OCI-LY3 (cell line): ENCODE data around the gene ALDH3B2.

ENCODE experiments used
- H2AFZ ChIP-seq: fragments of 200-600, 300-600 bp; shearing (Covaris generic); 2 replicates; pipeline ENCODE4 v1.6.0; 2014; ENCODE audit warnings: antibody characterized with exemption, low read depth, low read length
- H3K27ac ChIP-seq: fragments of 200-600, 300-600 bp; sonication (generic); 2 replicates; pipeline ENCODE4 v1.5.1; 2014; ENCODE audit warnings: mild to moderate bottlenecking, low read length, moderate library complexity, mixed read lengths
- H3K27me3 ChIP-seq: fragments of 200-600, 300-600 bp; sonication (generic); 2 replicates; pipeline ENCODE4 v1.6.1; 2014; ENCODE audit warnings: low read depth, low read length, mixed read lengths
- H3K36me3 ChIP-seq: fragments of 200-600, 300-600 bp; sonication (generic); replicated peaks from 2 replicates; pipeline ENCODE3; 2014; ENCODE audit warnings: low read depth, low read length, mixed read lengths
- H3K4me1 ChIP-seq: fragments of 300-600, 200-600 bp; sonication (generic); 2 replicates; pipeline ENCODE4 v1.6.1; 2014; ENCODE audit warnings: low read length, mixed read lengths
- H3K4me2 ChIP-seq: fragments of 200-600, 300-600 bp; sonication (generic); 2 replicates; pipeline ENCODE4 v1.6.1; 2014; ENCODE audit warnings: low read length, mixed read lengths
- H3K4me3 ChIP-seq: fragments of 300-600, 200-600 bp; sonication (generic); 2 replicates; pipeline ENCODE4 v1.5.1; 2014; ENCODE audit warnings: antibody characterized with exemption, mild to moderate bottlenecking, low read length, moderate library complexity
- H3K79me2 ChIP-seq: fragments of 300-600, 200-600 bp; shearing (Covaris generic); 2 replicates; pipeline ENCODE4 v1.6.1; 2014; ENCODE audit warnings: mild to moderate bottlenecking, low read length, mixed read lengths
- H3K9ac ChIP-seq: fragments of 300-600, 200-600 bp; shearing (Covaris generic); 2 replicates; pipeline ENCODE4 v1.6.0; 2014; ENCODE audit warnings: mild to moderate bottlenecking, low read length, moderate library complexity
- H3K9me3 ChIP-seq: fragments of 200-600, 300-600 bp; shearing (Covaris generic); 2 replicates; pipeline ENCODE4 v1.6.1; 2014; ENCODE audit warnings: low read length, mixed read lengths; ENCODE audit not compliant: insufficient read depth
- H4K20me1 ChIP-seq: fragments of 200-600, 300-600 bp; sonication (generic); 2 replicates; pipeline ENCODE4 v1.6.1; 2016; ENCODE audit warnings: low read length, mixed read lengths; ENCODE audit not compliant: insufficient read depth
- EZH2phosphoT487 ChIP-seq: fragments of 200-600 bp; shearing (Covaris generic); IDR thresholded peaks from 2 replicates; pipeline ENCODE4 v1.6.1; 2018; ENCODE audit warnings: antibody characterized with exemption, mixed run types, low read depth
- TF ChIP-seq, protein P1 (sequence below): fragments of 200-600, 300-600 bp; sonication (generic); IDR thresholded peaks from 2 replicates; pipeline ENCODE4 v1.5.1; 2014; ENCODE audit warnings: antibody characterized with exemption, low read length, low read depth

Gene ALDH3B2

DNA sequence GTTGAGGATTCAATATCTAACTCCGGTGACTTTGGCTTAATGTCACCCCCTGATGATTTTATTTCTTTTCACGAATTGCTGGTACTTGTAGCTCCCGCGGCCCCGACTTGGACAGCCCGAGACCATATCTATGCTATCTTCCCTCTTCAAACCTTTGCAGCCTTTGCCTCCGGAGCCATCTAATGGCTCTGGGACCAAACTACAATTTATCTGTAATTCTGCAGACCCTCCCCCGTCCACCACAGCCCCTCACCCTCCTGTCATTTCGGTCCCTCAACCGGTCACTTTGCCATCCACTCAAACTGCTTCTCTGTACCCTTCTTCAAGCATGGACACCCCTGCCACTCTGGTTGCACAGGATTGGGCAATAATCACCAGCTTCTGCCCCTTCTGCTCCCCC, 25.7 kb upstream of the ALDH3B2 start:
- Histone ChIP-seq H3K27me3 (peaks cover 21% of the 10 kb centered on the region), H3K36me3 (no peaks in the 10 kb centered on the region), H3K9me3 (no peaks in the 10 kb centered on the region), H3K79me2 (no peaks in the 10 kb centered on the region), H3K4me3 (no peak overlapping the region), H3K4me2 (no peak overlapping the region), H2AFZ (no peak overlapping the region), H4K20me1 (no peaks in the 10 kb centered on the region), H3K27ac (no peak overlapping the region), H3K4me1 (no peaks in the 10 kb centered on the region), H3K9ac (no peak overlapping the region)
- no peak for TF ChIP-seq EZH2phosphoT487
- TF ChIP-seq, protein P1, sequence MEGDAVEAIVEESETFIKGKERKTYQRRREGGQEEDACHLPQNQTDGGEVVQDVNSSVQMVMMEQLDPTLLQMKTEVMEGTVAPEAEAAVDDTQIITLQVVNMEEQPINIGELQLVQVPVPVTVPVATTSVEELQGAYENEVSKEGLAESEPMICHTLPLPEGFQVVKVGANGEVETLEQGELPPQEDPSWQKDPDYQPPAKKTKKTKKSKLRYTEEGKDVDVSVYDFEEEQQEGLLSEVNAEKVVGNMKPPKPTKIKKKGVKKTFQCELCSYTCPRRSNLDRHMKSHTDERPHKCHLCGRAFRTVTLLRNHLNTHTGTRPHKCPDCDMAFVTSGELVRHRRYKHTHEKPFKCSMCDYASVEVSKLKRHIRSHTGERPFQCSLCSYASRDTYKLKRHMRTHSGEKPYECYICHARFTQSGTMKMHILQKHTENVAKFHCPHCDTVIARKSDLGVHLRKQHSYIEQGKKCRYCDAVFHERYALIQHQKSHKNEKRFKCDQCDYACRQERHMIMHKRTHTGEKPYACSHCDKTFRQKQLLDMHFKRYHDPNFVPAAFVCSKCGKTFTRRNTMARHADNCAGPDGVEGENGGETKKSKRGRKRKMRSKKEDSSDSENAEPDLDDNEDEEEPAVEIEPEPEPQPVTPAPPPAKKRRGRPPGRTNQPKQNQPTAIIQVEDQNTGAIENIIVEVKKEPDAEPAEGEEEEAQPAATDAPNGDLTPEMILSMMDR, result no peak

DNA sequence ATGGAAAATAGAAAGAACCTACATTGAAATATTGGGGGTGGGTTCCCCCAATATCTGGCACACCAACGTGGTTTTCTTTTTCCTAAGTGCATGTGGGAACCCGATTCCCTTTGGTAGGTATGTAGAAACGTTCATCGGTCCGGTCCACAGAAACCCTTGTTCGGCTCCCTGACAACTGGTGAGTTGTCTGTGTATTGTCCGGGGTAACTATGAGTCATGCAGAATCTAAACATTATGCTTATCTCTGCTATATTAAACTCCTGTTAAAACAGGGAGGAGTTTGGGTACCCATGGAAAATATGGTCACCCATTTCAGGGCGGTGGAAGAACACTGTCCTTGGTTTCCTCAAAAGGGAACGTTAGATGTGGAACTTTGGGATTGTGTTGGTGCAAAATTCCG, 25.1 kb upstream of the ALDH3B2 start:
- no peaks in the 10 kb centered on the region for H3K79me2 ChIP-seq
- no peaks in the 10 kb centered on the region for H3K36me3 ChIP-seq
- no peaks in the 10 kb centered on the region for H3K9me3 ChIP-seq
- H3K9ac ChIP-seq, result no peak overlapping the region
- no peaks in the 10 kb centered on the region for H3K4me1 ChIP-seq
- H3K4me3 ChIP-seq, result no peak overlapping the region
- H4K20me1 ChIP-seq, result no peaks in the 10 kb centered on the region
- H3K27me3 ChIP-seq, result peaks cover 21% of the 10 kb centered on the region
- no peak for TF ChIP-seq EZH2phosphoT487
- TF ChIP-seq, protein P1, result no peak
- no peak overlapping the region for H3K27ac ChIP-seq
- H3K4me2 ChIP-seq, result no peak overlapping the region
- H2AFZ ChIP-seq, result no peak overlapping the region

DNA sequence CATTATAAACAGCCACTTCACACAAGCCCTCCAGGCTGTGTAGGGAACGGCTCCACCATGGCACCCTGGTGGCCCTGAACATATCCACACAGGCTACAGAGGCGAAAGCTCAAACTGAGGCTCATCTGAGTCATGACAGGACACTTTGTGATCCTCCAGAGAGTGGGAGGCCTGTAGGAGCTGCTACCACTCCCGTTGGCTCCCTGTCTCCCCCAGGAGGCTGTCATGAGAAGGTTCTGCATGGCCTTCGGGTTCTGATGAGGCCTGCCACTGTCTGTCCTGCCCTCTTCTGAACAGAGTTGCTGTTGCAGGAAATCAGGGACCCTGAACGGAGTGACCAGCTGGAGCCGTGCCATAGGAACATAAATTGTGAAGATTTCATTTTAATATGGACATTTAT, 23.8 kb upstream of the ALDH3B2 start:
- H3K4me2 ChIP-seq, result no peak overlapping the region
- H3K9ac ChIP-seq, result no peak overlapping the region

DNA sequence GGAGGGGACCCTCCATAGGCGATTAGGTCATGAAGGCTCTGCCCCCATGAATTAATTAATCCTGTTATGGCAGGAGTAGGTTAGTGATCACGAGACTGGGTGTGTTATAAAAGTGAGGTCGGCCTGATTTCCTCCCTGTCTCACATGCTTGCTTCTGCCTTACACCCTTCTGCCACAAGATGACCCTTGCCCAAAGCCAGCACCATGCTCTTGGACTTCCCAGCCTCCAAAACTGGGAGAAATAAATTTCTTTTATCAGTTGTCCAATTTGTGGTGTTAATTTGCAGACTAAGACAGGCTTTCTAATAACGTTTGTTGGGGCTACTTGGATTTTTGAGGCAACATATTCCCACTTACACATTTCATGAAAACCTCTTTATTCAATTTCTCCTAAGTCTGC, 23.4 kb upstream of the ALDH3B2 start:
- H3K79me2 ChIP-seq, result no peaks in the 10 kb centered on the region
- no peak overlapping the region for H3K4me2 ChIP-seq
- no peak overlapping the region for H3K27ac ChIP-seq
- peaks cover 12% of the 10 kb centered on the region for H3K27me3 ChIP-seq
- TF ChIP-seq, protein P1, result no peak
- TF ChIP-seq EZH2phosphoT487, result no peak
- H2AFZ ChIP-seq, result peak overlapping the region; percentile 3; the same call in 1 of the 2 replicates
- H4K20me1 ChIP-seq, result no peaks in the 10 kb centered on the region
- H3K36me3 ChIP-seq, result no peaks in the 10 kb centered on the region
- no peak overlapping the region for H3K4me3 ChIP-seq
- H3K9me3 ChIP-seq, result no peaks in the 10 kb centered on the region
- H3K9ac ChIP-seq, result no peak overlapping the region
- H3K4me1 ChIP-seq, result no peaks in the 10 kb centered on the region

More for the DNA sequence above, 23.8 kb upstream of the ALDH3B2 start:
- Histone ChIP-seq H3K4me3 (no peak overlapping the region), H3K4me1 (no peaks in the 10 kb centered on the region), H3K27me3 (peaks cover 14% of the 10 kb centered on the region), H4K20me1 (no peaks in the 10 kb centered on the region), H3K36me3 (no peaks in the 10 kb centered on the region), H3K27ac (no peak overlapping the region), H3K79me2 (no peaks in the 10 kb centered on the region), H3K9me3 (no peaks in the 10 kb centered on the region), H2AFZ (peak overlapping the region; percentile 3; the same call in 1 of the 2 replicates)
- TF ChIP-seq EZH2phosphoT487, result no peak
- TF ChIP-seq, protein P1, result peak; percentile 60
